ENCODE data around the gene MIDN.
A peak's percentile ranks its signal among the peaks of the same experiment; 100 is the strongest.

Gene MIDN

GRCh38 chr19:1220976-1221903 is 27.1 kb upstream of the MIDN start:
- DNase-seq, result no peak

GRCh38 chr19:1221904-1222255 is 26.5 kb upstream of the MIDN start:
- DNase-seq, result no peak

- no peak for DNase-seq
Observed at GRCh38 chr19:1222394-1222793, 26.0 kb upstream of the MIDN start.

DNA sequence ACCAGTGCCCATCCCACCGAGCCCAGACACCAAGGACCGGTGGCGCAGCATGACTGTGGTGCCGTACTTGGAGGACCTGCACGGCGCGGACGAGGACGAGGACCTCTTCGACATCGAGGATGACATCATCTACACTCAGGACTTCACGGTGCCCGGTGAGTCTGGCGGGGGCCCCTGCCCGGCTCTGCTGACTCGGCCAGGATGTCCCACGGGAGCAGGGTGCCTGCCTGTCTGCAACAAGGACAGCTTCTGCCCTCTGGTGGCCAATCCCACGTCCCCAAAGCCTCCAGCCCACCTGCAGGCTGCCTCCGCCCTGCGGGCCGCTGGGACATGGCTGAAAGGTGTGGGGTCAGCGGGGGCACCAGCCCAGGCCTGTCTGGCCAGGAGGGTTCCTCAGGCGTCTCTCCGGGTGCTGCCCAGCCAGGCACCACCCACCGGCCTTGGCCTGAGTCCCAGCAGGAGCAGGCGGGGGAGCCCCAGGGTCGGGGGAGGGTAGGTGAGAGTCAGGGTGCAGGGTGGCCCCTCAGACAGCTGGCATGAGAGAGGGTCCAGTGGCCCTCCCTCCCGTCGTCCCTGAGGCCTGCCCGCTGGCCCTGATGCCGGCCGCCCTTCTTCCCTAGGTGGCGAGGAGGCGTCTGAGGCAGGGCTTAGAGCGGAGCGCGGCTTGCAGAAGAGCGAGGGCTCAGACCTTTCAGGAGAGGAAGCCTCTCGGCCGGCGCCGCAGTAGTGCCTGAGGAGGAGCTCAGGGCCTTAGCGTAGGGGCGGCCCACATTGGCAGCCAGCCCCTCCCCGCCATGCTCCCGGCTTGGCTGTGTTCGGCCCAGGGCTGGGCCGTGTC is 25.1 kb upstream of the MIDN start:
- peak; percentile 12 for DNase-seq

DNA sequence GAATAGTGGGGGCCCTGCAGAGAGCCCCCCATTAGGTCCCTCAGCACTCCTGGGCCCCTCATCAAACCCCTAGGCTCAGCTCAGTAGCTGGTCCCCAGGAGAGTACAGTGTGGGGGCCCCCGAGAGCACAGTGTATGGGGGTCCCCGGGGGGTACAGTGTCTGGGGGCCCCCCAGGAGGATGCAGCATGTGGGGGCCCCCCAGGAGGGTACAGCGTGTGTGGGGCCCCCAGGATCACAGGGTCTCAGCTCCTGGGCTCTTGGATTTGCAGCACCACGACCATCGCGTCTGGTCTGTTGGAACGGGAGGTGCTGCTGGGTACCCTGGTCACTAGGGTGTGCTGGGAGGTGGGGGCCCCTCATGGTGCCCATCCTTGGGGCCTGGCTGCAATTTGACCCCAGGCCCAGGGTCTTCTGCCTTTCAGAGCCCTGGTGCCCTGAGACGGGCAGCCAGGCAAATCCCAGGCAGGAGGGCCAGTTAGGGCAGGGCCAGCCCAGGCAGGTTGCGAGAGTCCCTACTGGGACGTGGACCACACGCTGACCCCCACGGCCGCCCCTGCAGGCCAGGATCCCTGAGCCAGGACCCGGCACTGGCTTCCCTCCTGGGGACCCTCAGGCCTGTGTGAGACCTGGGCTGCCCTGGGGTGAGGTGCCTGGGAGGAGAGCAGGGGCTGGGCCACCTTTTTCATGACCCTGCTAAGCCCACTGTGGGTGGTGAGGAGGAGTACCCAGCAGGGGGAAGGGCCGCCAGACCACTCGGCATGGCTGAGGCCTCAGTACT is 24.1 kb upstream of the MIDN start:
- DNase-seq, result no peak

DNA sequence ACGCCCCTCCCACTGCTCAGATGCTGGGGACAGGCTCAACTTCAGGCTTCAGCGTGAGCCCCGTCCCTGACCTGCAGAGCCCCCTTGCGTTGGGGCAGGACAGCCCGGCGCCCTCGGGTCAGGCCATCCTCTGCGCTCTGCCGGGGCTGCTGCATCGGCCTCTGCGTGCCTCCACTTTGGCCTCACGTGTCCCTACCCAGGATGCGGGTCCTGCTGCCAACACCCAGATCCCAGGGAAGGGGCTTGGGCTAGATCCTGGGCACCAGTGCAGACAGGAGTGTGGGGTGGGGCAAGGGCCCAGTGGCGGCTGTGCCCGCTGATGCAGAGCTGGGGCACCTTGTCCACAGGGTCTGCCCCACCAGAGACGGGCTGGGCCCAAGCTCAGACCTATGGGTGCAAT is 23.5 kb upstream of the MIDN start:
- DNase-seq, result no peak

- DNase-seq, result no peak
Observed at GRCh38 chr19:1225440-1226226, 22.8 kb upstream of the MIDN start.

- no peak for DNase-seq
Observed at GRCh38 chr19:1226227-1226518, 22.2 kb upstream of the MIDN start.

DNA sequence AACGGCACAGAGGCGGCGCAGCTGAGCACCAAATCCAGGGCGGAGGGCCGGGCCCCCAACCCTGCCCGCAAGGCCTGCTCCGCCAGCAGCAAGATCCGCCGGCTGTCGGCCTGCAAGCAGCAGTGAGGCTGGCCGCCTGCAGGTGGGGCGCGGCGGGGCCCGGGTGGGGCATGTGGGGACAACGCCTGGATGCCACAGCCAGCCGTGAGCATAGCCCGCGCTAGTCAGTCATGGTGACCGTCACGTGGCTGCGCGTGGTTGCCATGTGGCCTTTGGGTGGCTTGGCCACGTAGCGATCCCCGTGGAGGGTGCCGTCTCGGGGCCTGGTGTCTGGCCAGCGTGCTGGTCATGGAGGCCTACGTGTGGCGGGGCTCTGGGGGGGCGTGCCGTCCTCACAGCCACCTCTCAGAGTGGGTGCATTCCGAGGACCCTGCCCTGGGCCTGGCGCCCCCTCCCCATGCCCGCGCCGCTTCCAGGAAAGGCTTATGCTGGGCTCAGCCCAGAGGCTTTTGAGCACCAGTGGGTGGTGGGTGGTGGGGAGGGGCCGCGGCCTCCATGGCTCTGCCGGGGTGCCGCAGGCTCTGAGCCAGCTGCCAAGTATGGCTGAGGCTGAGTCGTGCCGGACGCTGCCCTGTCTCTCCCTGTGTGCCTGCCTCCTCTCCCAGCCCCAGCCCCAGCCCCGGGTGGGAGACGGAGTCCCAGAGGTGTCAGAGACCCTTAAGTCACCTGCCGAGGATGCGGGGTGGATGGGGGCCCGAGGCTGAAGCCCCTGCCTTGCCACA is 21.7 kb upstream of the MIDN start:
- DNase-seq, result no peak

GRCh38 chr19:1227304-1228054 is 20.9 kb upstream of the MIDN start:
- no peak for DNase-seq

GRCh38 chr19:1228161-1228957 is 20.0 kb upstream of the MIDN start:
- DNase-seq, result no peak

- DNase-seq, result no peak
Observed at GRCh38 chr19:1229056-1229923, 19.1 kb upstream of the MIDN start.

GRCh38 chr19:1229924-1230782 is 18.2 kb upstream of the MIDN start:
- no peak for DNase-seq

DNA sequence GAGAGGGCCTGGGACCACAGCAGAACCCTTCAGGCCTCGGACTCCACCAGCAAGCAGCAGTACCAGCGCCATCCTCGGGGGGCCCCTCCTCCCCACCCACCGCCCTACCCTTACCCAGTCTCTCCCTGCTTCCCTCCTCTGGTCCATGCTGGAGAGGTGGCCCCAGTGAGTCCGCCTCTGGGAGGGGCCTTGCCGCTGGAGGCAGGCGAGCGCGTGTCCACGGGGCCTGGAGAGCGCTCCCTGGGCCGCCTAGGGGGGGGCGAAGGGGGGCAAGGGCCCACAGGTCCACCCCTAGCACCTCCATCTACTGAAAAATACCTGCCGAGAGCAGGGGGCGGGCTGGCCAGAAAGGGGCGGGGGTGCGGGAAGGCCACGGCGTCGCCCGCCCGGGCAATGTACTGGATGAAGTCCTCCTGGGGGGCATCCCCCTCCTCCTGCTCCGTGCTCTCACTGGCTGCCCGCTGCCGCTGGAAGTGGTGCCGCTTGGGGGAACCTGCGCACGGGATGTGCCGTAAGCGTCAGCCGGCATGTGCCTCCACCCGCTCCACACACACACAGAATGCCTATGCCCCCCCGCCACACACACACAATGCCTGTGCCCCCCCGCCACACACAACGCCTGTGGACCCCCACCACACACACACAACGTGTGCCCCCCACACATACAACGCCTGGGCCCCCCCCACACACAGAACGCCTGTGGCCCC is 17.4 kb upstream of the MIDN start:
- DNase-seq, result no peak

DNA sequence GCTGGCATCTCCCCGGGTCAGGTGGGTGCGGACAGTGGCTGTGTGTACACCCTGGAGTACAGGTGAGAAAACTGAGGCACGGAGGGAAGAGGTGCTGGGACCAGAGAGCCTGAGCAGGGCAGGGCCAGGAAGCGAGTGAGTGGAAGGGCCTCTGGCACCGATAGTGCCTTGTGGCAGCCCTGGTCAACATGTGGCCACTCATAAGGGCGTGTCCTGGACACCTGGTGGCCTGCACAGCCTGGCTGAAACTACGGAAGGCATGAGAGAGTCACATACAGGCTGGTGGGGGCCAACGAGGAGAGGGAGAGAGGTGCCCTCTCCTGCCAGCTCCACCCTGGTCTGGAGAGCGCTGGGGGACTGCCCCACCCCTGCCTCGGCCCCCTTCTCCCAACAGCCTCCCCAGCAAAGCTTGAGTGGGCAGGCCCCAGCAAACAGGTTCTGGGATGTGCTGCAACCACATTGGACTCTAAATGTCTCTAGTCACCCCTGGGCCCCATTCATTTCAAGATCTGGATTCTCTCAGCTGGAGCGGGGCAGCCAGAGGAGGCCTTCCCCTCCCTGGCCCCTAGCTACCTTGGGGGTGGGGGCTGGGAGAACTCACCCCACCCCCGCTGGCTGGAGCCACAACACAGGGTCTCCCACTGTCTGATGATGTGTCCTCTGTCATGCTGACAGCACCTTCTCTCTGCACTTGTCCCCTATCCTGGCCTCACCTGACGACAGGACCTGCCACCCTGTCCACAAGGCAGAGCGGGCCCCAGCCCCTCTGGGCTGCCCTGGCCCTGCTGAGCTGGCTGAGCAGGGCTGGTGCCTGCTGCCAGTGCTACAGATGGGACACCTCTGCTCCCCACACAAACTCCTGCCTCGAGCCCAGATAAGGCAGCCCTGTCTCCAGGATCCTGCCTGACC is 16.4 kb upstream of the MIDN start:
- no peak for DNase-seq

GRCh38 chr19:1232652-1233072 is 15.7 kb upstream of the MIDN start:
- DNase-seq, result peak; percentile 15
